ENCODE measurements around the gene AAK1. TPM values are rescaled to one million over a fixed set of nuclear protein-coding genes. Genes with fewer than 3 reads are reported as not detected.
A peak's percentile ranks its signal among the peaks of the same experiment; 100 is the strongest.

Gene AAK1
- total RNA-seq, 1 experiment from 2014 or later, result 30.6 TPM

DNA sequence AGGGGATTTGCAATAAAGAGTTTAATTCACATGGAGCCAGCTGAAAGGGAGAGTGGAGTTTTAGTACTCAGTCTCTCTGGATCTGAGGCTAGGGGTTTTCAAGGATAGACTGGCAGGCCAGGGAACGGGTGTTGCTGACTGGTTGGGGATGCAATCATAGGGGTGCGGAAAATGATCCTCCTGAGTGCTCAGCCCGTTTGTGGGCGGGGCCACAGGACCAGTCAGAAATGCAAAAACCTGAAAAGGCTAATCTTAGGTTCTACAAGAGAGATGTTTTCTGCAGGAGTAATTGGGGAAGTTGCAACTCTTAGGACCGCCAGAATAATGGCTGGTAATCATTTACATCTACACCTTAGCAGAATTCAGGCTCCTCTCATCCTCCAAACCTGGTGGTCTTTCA is 208.8 kb downstream of the AAK1 start:
- Histone ChIP-seq H2AFZ (ENCODE audit: low read length) (no peak overlapping the region), H3K56ac (ENCODE audit: insufficient read length, low read depth, low read length) (no peak overlapping the region), H2BK20ac (ENCODE audit: low read depth, low read length, poor library complexity, severe bottlenecking) (no peak overlapping the region), H3K23ac (ENCODE audit: insufficient read length, low read depth, low read length) (no peak overlapping the region), H3K9ac (ENCODE audit: extremely low read depth, insufficient read length, low read length) (no peak overlapping the region), H4K91ac (ENCODE audit: insufficient read length, low read depth, low read length) (no peak overlapping the region), H2BK120ac (ENCODE audit: low read depth, low read length, poor library complexity, severe bottlenecking) (no peak overlapping the region), H4K5ac (ENCODE audit: insufficient read length, low read depth, low read length) (no peak overlapping the region), H3K18ac (ENCODE audit: insufficient read length, low read depth, low read length) (no peak overlapping the region), H3K4me2 (ENCODE audit: insufficient read depth, insufficient read length, low read length) (no peak overlapping the region), H3K4me1 (ENCODE audit: insufficient read depth, low read length) (no peaks in the 10 kb centered on the region; the same call in 1 of the 2 replicates), H3K9me3 (ENCODE audit: control insufficient read depth, low read depth, low read length) (no peaks in the 10 kb centered on the region), H3K27ac (ENCODE audit: insufficient read length, low read depth, low read length) (no peak overlapping the region), H3K23me2 (ENCODE audit: insufficient read length, low read depth, low read length, poor library complexity, severe bottlenecking) (peaks cover 11% of the 10 kb centered on the region), H3K79me2 (ENCODE audit: insufficient read depth, low read length) (no peaks in the 10 kb centered on the region), H4K8ac (replicated peaks; ENCODE audit: insufficient read length, low read depth, low read length) (no peak overlapping the region), H2BK12ac (ENCODE audit: insufficient read length, low read depth, low read length) (no peak overlapping the region), H4K20me1 (ENCODE audit: control insufficient read depth, insufficient read depth, insufficient read length) (no peaks in the 10 kb centered on the region), H3K4ac (ENCODE audit: low read depth, low read length) (no peak overlapping the region), H2BK5ac (ENCODE audit: insufficient read length, low read length) (no peak overlapping the region), H2BK15ac (ENCODE audit: low read depth, low read length) (no peak overlapping the region), H3K14ac (ENCODE audit: insufficient read depth, low read length) (no peak overlapping the region), H3T11ph (ENCODE audit: low read length) (no peak overlapping the region), H3K27me3 (ENCODE audit: insufficient read depth, low read length) (no peaks in the 10 kb centered on the region), H2AK5ac (ENCODE audit: insufficient read length, low read length) (no peak overlapping the region), H3K79me1 (ENCODE audit: insufficient read depth, low read depth, low read length, poor library complexity, severe bottlenecking) (no peaks in the 10 kb centered on the region)
- Mint-ChIP-seq H3K27me3 (ENCODE audit: low read depth) (no peaks in the 10 kb centered on the region), H3K27ac (peak overlapping the region in 2 of 3 experiments; percentile 21 to 85; a peak in 4 of 7 replicates), H3K4me3 (no peak overlapping the region), H3K4me1 (peaks cover 27 to 28% of the 10 kb centered on the region in 2 experiments), H3K36me3 (ENCODE audit: insufficient read depth in 1 of 3, low read depth in 3 of 3) (peaks cover 0 to 24% (median 8%) of the 10 kb centered on the region in 3 experiments; a peak in 3 of 7 replicates), H3K9me3 (peaks cover 0 to 4% of the 10 kb centered on the region in 2 experiments; a peak in 1 of 5 replicates)
- no CpG with 5 or more reads among the region's 5 CpGs for WGBS (ENCODE audit: extremely low coverage, insufficient read length, low lambda C conversion rate)
- TF ChIP-seq, protein P1, sequence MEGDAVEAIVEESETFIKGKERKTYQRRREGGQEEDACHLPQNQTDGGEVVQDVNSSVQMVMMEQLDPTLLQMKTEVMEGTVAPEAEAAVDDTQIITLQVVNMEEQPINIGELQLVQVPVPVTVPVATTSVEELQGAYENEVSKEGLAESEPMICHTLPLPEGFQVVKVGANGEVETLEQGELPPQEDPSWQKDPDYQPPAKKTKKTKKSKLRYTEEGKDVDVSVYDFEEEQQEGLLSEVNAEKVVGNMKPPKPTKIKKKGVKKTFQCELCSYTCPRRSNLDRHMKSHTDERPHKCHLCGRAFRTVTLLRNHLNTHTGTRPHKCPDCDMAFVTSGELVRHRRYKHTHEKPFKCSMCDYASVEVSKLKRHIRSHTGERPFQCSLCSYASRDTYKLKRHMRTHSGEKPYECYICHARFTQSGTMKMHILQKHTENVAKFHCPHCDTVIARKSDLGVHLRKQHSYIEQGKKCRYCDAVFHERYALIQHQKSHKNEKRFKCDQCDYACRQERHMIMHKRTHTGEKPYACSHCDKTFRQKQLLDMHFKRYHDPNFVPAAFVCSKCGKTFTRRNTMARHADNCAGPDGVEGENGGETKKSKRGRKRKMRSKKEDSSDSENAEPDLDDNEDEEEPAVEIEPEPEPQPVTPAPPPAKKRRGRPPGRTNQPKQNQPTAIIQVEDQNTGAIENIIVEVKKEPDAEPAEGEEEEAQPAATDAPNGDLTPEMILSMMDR (conservative IDR thresholded peaks at IDR 0.05), result no peak
- no peak for DNase-seq
